HG03432 (cell line): ENCODE results near the gene ODAD4.
A peak's percentile ranks its signal among the peaks of the same experiment; 100 is the strongest.

Source experiments
- ATAC-seq: cut with Tn5 transposase; IDR thresholded peaks from one replicate; pipeline ENCODE4 v1.9.1; 2021; ENCODE audit warnings: mild to moderate bottlenecking, moderate library complexity; ENCODE audit not compliant: unreplicated experiment

The ODAD4 gene

DNA sequence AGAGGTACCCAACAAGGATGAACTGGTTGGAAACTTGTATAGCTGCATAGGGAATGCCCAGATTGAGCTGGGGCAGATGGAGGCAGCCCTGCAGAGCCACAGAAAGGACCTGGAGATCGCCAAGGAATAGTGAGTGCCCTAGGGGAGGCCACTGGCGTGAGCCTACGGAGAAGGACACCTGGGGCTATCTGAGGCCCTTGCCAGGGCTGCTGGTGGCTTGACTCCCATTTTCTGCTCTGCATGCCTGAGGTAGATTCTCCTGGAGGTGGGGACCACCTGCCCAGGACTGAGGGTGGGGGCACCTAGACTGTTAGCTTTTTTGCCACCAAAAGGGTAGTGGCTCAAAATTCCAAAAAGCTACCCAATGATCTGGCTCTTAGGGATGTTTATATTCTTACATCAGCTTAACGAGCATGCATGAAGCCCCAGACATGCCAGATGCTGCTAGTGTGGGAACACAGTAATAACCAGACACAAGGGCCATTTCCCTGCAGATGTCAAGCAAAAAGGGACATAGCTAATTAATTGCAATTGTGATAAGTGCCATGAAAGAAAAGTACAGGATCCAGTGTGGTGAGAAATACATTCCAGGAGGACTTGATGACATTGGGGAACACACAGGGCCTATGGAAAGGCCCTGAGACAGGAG lies 8.8 kb downstream of the ODAD4 start:
- no peak for ATAC-seq

DNA sequence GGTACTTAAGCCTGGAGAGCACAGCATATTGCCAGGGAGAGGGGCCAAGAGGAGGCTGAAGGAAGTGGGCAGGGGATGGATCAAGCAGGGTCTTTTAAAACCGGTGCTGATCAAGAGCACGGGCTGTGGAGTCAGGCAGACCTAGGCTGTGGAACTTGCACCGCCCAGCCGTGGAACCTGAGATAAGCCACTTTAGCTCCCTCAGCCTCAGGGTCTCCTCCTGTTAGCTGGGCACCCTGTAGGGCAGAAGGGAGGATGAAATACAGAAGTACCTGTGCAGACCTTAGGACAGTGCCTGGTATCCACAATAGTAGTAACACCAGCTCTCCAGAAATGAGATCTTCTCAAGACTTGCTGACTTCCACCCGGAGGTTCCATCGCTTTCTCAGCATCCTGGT lies 9.3 kb downstream of the ODAD4 start:
- no peak for ATAC-seq

DNA sequence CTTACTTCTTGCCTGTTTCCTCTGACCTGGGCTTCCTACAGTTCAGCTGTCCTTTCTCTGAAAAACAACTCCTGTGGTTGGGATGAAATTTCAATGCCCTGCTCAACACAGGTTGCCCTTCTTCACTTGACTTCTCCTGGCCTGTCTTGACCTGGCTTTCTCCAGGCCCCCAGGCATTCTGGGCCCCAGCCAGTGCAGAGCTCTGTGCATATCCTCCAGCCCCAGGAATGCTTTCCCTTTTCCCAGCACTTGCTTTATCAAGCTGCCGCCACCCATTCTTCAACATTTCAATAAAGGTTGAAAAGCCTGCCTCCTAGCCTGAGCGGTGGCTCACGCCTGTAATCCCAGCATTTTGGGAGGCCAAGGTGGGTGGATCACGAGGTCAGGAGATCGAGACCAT lies 10.8 kb downstream of the ODAD4 start:
- no peak for ATAC-seq

DNA sequence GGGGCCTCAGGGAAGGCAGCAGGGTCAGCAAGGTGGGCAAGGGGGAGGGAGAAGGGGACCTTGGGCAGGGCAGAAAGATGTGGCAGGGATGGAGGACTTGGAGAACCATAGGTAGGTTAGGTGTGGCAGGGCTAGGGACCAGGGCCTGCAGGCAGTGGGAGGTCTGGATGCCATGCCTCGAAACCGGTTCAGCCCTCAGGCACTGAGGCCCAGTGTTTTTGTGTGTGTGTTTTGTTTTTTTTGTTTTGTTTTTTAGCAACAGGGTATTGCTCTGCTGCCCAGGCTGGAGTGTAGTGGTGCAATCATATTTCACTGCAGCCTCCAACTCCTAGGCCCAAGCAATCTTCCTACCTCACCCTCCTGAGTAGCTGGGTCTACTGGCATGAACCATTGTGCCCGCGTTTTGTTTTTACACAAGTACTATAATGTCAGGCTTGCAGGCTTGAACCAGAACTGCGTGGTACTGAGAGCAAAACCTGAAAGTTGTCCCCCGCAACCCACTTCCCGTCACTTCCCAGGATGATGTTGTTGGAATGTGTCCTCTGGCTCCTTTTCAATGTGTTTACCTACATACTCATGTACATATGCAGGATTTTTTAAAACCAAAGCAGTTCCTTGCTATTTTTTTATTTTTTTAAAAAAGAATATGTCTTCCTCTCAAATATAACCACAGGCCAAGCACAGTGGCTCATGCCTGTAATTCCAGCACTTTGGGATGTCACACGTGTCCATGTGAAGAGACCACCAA lies 12.4 kb downstream of the ODAD4 start:
- no peak for ATAC-seq

DNA sequence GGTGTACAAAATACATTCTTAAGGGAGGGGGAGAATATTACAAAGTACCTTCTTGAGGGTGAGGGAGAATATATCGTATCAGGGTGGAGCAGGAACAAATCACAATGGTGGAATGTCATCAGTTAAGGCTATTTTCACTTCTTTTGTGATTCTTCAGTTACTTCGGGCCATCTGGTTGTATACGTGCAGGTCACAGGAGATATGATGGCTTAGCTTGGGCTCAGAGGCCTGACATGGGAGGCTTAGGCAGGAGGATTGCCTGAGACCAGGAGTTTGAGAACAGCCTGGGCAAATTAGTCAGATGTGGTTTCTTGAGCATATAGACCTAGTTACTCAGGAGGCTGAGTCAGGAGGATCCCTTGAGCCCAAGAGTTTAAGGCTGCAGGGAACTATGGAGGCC lies 13.1 kb downstream of the ODAD4 start:
- ATAC-seq = no peak

DNA sequence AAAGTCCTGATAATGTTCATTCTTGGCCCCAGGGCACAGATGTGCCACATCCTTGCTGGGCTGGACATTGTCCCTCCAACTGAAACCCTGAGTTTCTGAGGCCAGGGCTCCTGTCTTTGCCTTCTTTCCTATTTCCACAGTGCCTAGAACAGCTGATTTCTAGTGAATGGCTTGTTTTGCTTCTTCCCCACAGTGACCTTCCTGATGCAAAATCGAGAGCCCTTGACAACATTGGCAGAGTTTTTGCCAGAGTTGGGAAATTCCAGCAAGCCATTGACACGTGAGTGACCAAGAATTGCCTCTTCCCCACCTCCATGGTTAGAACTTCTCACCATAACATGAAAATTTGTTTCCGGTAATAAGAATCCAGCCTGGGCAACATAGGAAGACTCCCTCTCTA lies 14.5 kb downstream of the ODAD4 start:
- no peak for ATAC-seq

DNA sequence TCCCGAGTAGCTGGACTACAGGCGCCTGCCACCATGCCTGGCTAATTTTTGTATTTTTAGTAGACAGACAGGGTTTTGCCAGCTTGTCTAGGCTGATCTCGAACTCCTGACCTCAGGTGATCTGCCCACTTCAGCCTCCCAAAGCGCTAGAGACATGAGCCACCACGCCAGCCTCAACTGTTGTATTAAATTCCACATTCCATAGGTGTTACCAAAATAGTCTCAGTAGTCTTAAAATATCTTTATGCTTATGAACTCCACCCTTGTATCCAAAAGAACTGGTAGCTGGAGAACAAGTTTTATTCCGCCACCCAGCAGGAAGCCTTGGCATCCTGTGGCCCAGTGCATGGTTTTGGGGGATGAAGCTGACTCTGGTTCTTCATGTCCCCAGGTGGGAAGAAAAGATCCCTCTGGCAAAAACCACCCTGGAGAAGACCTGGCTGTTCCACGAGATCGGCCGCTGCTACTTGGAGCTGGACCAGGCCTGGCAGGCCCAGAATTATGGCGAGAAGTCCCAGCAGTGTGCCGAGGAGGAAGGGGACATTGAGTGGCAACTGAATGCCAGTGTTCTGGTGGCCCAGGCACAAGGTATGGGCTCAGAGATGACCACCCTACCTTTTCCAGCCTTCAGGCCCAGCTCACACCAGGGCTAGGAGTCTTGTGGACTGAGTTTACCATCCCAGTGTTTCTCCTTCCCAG lies 18.5 kb downstream of the ODAD4 start:
- ATAC-seq = no peak

DNA sequence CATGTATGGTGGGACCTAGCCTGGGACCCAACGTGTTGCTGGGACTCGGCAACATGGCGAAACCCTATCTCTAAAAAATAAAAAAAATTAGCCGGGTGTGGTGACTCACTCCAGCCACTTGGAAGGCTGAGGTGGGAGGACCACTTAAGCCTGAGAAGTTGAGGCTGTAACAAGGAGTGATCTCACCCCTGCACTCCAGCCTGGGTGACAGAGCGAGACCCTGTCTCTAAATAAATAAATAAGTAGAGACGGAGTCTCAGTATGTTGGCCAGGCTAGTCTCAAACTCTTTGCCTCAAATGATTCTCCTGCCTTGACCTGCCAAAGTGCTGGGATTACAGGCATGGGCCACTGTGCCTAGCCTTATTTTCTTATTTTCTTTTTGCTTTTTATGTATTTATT lies 26.1 kb downstream of the ODAD4 start:
- no peak for ATAC-seq

DNA sequence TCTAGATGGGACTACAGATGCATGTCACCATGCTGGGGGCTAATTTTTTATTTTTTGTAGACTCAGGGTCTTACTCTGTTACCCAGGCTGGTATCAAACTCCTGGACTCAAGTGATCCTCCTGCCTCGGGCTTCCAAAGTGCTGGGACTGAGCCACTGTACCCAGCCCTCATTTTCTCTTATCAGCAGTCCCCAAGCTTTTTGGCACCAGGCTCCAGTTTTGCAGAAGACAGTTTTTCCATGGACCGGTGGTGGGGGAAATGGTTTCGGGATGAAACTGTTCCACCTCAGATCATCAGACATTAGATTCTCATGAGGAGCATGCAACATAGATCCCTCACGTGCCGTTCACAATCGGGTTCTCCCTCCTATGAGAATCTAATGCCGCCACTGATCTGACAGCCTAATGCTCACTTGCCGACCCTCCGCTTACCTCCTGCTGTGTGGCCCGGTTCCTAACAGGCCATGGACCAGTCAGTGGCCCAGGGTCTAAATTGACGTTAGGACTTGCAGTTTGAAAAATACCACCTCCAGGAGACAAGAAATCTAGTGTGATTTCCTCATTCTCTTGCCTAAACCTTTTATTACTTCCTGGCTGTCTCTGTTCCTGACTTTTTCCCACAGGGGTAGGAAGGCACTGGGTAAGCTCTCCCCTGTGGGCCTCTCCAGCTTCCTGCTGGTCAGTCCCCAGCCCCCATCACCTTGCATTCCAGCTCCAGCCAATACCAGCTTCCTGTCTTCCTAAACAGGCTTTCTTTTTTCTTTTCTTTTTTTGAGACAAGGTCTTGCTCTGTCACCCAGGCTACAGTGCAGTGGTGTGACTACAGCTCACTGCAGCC lies 26.8 kb downstream of the ODAD4 start:
- no peak for ATAC-seq

DNA sequence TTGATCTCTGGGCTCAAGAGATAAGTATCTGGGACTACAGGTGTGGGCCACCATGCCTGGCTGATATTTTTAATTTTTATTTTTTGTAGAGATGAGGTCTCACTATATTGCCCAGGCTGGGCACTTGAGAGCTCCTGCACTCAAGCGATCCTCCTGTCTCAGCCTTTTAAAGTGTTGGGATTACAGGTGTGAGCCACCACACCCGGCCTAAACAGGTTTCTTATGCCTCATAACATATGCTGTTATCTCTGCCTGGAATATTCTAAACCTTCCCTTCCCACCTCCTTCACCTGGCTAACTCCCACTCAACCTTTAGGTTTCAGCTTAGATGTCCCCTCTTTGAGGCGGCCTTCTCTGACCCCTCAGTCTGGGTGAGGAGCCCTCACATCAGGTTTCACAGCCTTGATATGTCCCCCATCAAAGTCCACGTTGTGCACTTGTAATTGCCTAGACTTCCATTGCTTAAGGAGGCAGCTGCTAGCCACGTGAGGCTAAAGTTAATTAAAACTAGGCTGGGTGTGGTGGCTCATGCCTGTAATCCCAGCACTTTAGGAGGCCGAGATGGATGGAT lies 27.5 kb downstream of the ODAD4 start:
- ATAC-seq = no peak

DNA sequence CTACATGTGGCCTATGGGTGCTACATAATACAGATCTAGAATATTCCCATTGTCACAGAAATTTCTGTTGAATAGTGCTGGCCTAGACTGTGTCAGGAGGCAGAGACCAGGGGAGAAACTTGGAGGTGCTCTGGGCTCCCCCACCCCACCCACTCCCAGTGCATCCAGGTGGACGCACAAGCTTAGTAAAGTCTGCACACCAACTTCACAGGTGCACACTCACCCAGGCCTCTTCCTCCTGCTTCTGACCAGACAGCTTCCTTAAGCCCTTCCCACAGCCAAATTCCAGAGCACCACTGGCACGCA lies 28.6 kb downstream of the ODAD4 start:
- ATAC-seq = no peak

DNA sequence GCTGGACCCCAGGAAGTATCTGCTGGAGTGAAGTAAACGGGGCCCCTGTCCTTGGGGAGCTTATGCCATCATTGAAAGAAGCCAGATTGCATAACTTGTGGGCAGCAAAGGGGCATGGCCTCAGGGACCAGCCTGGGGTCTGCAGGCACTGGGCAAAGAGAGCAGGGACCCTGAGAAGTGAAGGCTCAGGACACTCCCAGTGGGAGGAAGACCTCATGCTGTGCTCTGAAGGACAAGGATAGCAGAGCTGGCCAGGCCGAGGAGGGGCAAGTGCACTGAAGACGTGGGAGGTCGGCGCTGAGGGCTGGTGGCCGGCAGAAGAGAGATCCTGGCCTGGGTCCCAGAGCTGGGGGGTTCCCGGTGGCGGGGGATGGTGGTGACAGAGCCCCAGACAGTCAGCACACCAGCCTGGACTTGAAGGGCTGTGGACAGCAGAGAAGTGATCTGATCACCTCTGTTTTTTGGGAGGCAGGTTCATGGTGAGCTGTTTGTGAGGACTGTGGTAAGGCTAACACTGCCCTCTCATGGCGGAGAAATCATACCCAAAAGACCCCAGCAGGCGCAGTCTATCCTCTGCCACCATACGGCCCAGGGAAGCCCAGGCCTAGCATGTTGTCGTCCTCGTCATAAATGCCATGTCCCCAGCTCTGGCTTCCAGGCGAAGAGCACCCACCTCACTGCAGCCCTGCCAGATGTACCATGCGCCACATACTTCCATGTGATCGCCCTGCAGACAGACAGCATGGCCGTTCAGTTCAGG lies 29.1 kb downstream of the ODAD4 start:
- no peak for ATAC-seq

DNA sequence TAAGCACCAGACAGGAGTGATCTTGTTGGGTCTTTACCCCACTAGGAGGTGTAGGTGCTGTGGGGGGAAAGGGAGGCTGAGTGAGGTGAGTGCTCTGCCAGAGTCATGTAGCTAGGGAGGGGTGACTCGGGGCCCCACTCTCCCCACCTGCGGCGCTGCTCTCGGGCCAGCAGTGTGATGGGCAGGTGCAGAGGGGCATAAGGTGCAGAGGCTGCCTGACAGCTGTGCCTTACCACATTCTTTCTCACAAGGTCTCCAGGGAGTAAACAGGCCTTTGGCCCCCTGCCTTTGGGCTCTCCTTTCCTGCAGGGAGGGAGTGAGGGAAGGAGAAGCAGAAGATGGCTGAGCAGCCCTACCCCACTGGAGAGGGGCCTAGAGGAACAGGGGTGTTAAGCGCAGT lies 31.7 kb downstream of the ODAD4 start:
- ATAC-seq = no peak

DNA sequence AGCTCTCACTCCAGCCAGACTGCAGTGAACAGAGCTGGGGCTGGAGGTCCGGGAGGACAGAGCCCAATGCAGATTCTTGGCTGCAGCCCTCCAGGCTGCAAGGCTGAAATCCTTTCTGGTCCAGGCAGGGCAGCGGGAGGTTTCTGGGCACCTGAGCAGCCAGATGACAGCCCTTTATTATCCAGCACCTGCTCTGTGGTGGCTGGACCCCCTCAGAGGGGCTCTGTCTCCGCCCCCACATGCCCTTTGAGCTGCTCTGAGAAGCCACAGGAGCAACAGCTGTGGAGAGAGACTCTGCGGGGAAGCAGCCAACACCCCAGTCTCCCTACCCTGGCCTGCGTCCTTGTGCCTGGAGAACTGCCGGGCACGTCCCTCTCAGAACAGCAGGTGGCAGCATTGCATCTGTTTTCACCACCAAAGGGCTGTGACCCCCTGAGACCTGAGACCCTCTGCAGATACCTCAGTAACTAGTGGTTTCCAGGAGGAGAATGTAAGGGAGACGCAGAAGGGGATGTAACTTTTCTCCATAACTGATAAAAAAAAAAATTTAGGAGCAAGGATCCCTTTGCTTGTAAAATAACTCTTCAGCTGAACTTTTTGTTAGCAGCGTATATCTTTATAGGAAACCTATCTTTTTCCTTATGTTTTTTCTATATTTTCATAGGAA lies 32.5 kb downstream of the ODAD4 start:
- ATAC-seq = no peak

DNA sequence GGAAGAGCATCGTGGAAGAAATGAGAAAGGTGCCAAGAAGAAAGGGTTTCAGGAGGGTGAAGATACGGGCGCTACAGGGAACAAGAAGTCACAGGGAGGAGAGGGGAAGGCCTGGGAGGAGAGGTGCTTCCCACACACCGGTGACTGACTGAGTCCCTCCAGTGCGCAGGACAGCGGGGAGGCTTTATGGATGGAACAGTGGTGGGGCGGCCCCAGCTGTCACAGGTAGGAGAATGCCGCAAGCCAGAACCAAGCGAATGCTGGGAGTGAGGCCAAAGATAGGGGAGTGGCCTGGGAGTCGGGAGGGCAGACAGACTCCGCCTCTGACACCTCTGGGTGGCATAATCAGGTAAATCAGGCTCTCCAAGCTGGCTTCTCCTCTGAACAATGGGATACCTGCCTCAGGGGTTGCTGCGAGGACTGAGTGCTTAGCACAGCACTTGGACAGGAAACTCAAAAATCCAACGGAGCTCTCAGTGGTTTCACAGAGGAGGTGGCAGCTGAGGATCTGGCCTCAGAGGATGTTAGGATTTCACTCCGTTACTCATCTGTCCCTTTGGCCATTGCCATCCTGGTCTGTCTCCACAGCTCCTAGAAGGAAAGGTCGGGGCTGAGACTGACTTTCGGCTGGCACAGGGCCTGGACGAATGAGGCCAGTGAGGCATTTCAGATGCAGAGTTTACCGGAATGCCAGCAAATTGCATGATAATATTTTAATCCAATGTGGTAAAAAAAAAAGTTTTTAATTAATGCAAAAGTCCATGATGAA lies 35.5 kb downstream of the ODAD4 start:
- ATAC-seq = no peak

DNA sequence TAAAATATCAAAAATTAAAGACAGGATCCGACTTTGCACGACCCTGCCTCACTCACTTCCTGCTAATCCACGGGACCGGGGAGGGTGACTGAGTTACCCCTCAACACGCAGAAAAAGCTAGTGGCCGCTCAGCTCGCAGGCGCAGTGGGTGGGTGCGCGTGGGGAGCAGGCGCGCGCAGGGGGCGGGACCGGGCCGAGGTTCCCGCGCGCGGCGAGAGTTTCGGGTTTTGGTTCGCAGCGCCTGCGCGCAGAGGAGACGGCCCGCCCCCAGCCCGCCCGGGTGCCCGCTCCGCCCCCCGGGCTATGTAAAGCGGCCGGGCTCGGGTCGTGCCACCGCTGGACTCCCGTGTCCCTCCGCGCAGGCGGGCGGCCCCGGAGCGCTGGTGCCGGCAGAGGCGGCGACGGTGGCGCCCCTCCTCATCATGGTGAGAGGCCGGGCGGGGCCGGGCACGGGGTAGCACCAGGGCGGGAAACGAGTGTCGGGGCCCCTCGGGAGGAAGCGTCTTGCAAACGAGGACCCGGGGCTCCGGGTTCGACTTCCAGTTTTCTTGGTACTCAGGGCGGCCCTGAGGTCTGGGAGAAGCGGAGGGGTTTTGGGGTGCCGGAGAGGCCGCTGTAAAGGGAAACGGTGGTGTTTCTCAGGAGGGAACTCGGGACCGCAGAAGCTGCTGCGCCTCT lies 36.2 kb downstream of the ODAD4 start, which contains the start of gene CNP:
TSS of gene CNP (plus strand) at position 333 of the 678 bp plus-strand sequence. CDS start at position 423, 90 bp downstream.
- ATAC-seq = peak; percentile 76

DNA sequence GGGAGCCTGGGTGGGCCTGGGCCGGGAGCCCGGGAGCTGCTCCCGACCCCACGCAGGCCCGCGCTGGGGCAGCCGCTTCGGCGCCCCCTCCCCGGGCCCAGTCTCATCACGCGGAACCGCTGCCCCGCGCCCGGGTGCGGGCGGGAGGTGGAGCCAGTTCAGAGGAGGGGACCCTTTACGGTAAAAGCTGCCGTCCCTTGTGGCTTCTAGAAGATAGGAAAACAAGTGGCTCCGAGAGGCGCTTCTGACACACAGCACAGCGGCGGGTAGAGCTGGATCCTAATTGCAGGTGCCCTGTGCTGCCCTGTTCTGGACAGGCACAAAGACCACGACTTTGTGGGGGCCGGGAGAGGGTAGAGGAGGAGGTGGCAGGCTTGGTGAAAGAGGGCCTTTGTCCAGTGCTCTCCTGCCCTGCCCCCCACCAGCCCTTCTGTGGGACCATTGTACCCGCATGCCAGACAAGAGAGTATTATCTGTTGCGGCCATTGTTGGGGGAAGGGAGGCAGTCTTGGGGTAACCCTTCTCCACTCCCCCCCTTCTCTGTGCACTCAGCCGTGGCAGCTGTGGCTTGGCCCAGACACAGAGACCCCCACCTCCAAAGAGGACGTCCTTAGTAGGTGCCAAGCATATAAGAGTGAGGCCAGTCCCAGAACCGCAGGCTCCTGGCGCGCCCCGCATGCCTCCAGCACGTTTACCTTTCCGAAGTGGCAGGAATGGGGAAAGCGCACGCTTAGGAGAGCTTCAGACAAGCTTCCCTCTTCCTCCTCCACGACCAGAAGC lies 36.9 kb downstream of the ODAD4 start:
- no peak for ATAC-seq
